Central memory CD4-positive, alpha-beta T cell (primary cell): Measurements from ENCODE around the gene PLXNA2.

ENCODE experiments used
- DNase-seq: peaks from one replicate; pipeline ENCODE4 v3.0.0; 2022

Gene PLXNA2

GRCh38 chr1:208054911-208055379 lies 189.2 kb downstream of the PLXNA2 start:
- no peak for DNase-seq

GRCh38 chr1:208054485-208054884 lies 189.7 kb downstream of the PLXNA2 start:
- DNase-seq, result no peak

GRCh38 chr1:208053661-208054060 lies 190.5 kb downstream of the PLXNA2 start:
- no peak for DNase-seq

GRCh38 chr1:208052926-208053407 lies 191.2 kb downstream of the PLXNA2 start:
- DNase-seq, result no peak

- DNase-seq, result no peak
Measured at GRCh38 chr1:208052135-208052534, 192.0 kb downstream of the PLXNA2 start.

- DNase-seq, result no peak
Measured at GRCh38 chr1:208051651-208052050, 192.5 kb downstream of the PLXNA2 start.

GRCh38 chr1:208048904-208049303 lies 195.3 kb downstream of the PLXNA2 start:
- DNase-seq, result no peak

- no peak for DNase-seq
Measured at GRCh38 chr1:208047975-208048374, 196.2 kb downstream of the PLXNA2 start.

- no peak for DNase-seq
Measured at GRCh38 chr1:208047476-208047934, 196.7 kb downstream of the PLXNA2 start.

GRCh38 chr1:208045463-208046260 lies 198.5 kb downstream of the PLXNA2 start:
- DNase-seq, result no peak

GRCh38 chr1:208044589-208045462 lies 199.4 kb downstream of the PLXNA2 start:
- DNase-seq, result no peak

GRCh38 chr1:208043691-208044181 lies 200.4 kb downstream of the PLXNA2 start:
- no peak for DNase-seq

GRCh38 chr1:208042868-208043267 lies 201.3 kb downstream of the PLXNA2 start:
- no peak for DNase-seq

GRCh38 chr1:208042041-208042615 lies 202.1 kb downstream of the PLXNA2 start:
- DNase-seq, result no peak

- no peak for DNase-seq
Measured at GRCh38 chr1:208041505-208041904, 202.7 kb downstream of the PLXNA2 start.

GRCh38 chr1:208040821-208041297 lies 203.3 kb downstream of the PLXNA2 start:
- no peak for DNase-seq

GRCh38 chr1:208039536-208040332 lies 204.4 kb downstream of the PLXNA2 start:
- no peak for DNase-seq

GRCh38 chr1:208038303-208038702 lies 205.9 kb downstream of the PLXNA2 start:
- no peak for DNase-seq

GRCh38 chr1:208036918-208037766 lies 207.0 kb downstream of the PLXNA2 start:
- DNase-seq, result no peak

- no peak for DNase-seq
Measured at GRCh38 chr1:208036106-208036808, 207.9 kb downstream of the PLXNA2 start.
